Activated T-cell treated with anti-CD3 and anti-CD28 coated beads, Interleukin-2, amount 50 U/mL, for 48 hours (primary cell): Measurements from ENCODE around the gene DGAT2.
"Not testable (repeated sequence)": the region's sequence is repeated elsewhere in the genome, so short reads cannot be mapped to it uniquely, and the experiment has no call there.

Experiments
- DNase-seq, 2 experiments: peaks; one replicate each; pipeline ENCODE4 v3.0.0-alpha.2; 2020

Gene DGAT2

DNA sequence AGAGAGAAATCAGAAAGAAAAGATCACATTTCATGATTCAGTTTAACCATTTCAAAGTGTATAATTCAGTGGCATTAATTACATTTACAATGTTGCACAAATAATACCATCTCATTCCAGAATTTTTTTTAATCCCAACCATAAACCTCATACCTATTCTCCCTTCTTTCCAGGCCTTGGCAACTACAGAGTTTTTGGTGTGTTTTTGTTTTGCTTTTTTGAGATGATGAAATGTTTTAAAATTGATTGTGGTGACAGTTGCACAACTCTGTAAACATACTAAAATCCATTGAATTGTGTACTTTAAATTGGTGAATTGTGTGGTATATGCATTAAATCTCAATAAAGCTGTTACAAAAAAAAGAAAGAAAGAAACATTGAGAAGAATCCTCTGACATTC, 13.6 kb upstream of the DGAT2 start:
- DNase-seq: not testable (repeated sequence)

DNA sequence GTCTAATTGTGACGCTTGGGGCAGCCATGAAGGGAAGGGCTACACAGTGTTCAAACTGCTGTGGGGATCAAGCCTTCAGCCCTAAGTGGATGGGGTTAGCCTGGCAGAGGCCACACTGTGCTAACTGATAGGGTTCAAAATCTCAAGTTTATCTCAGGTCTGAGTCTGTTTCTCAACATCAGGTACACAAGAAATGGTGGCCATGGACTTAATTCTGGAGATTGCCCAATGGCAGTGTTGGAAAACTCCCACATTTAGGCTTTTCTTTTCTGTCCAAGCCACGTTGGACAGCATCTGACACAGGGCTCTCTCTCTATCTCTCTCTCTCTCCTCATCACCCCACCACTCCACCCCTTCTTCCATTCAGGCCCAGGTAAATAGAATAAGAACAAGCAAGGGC, 10.9 kb upstream of the DGAT2 start:
- no peak for DNase-seq

DNA sequence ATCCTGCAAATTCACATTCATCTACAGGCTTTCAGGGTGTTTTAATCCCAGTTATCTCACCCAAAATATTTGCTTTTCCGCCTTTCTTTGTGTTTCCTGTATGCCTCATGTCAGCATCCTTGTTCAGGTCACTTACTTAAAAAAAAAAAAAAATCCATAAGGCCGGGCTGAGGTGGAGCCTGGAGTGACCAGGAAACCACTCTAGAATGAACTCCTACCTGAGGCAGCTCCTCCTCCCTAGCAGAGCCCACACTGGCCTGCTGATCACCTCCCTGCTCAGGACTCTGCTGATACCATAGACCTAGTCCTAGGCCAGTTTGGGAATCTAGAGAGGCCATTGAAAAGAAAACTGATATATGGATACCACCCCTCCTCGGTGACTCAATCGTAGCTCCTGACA, 8.7 kb upstream of the DGAT2 start:
- DNase-seq: no peak

DNA sequence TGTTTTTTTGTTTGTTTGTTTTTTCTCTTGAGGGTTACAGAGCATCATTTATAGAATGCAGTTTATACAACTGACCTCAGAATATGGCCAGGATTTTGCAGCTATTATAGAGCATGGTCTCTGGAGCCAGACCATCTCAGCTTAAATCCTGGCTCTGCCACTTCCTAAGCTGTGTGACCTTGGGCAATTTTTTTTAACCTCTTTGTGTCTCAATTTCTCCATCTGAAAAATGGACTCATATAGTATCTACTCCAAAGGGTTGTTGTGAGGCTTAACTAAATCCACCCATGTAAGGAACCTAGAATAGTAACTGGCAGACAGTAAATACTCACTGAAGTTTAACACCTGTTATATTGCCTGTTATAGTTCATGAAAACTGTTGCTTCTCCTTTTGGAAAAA, 8.3 kb upstream of the DGAT2 start:
- no peak for DNase-seq

DNA sequence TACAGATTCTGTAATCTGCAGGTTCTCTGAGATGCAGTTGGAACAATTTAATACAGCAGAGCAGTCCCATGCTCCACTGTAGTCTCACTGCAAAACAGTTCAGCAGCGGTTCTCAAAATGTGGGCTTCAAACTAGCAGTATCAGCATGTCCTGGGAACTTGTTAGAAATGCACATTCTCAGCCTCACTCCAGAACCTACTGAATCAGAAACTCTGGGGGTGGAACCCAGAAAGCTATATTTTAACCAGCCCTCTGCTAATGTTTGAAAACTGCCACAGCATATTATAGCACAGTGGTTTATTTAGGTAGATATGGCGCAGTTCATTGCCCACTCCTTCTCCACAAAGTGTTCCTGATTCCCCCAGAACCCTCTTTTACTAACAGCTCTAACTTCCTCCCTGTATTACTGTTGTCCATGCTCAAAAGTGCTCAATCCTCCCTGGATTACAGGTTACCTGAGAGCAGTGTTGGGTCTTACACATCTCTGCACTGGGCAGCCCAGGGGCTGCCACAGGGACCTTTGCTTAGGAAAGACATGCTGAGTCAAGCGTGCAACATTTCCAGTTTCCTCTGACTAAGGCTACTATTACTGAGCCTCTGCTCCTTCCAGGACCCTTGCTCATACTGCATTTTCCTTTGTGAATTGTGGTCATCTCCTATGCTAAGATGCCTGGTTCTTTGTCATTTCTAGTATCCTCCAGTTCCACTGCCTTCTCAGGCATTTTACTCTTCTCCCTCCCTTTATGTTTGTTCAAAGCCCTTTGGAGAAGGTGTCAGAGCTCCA, 7.7 kb upstream of the DGAT2 start:
- DNase-seq: no peak

DNA sequence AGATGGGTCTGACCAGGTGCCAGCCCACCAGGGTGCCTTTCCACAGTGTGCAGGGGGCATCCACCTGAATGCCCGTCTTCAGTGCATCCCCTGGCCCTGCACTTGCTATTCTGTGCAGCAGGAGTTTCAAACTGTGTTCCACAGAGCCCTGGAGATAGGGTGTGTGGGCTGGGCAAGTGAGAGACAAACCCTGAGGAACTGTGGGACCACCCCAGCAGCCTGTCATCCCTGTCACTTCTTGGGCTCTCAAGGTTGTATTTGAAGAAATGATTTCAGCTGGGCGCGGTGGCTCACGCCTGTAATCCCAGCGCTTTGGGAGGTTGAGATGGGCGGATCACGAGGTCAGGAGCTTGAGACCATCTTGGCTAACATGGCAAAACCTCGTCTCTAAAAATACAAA, 6.4 kb upstream of the DGAT2 start:
- DNase-seq: no peak

DNA sequence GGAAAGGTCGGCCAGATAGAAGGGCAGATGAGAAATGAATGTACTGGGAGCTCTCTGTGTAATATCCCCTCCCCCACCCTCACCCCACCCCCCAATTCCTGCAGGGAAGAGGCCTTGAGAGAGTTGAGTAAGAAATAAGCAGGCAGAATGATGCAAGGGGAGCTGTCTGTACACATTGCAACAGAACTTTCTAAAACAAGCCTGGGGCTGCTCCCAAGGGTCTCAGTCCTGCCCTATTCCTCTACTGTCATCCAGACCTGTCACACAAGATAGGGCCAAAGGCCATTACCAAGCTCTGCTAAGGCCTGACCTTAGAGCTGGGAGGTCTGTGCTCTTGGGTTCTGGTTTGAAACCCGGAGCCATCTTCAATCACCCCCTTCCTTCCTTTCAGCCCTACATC, 5.7 kb upstream of the DGAT2 start:
- no peak for DNase-seq

DNA sequence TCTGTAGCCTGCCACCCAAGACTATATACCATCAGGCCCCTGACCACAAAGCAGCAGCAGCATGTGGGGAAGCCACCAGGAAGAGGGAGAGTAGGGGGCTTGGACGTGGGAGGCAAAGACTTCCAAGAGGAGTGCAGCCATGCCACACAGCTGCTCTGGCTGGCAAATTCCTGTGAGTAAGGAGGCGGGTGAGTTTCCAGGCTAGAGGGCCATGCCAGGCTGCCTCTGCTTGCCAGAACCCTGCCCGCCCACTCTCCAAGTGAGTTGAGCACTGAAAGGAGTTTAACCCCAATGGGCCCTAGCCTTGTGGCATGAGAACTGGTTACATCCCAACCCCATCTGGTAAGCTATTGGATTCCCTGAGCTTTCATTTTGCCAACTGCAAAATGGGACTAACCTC, 4.7 kb upstream of the DGAT2 start:
- no peak for DNase-seq

DNA sequence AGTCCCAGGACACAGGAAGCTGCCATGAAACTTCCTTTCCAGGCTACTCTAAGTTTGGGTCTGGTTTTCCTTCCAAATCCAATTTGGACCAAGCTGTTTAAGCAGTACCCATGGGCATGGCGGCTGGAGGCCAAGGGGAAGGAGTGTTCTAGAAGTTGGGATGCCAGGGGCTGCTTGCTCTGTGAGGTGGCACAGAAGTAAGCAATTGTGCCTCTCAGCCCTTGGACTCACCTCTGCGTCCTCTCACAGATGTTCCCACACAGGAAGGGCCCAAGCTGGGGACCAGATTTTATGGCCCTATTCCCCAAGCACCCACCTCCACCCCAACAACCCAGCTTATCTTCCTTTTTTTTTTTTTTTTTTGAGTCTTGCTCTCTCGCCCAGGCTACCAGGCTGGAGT, 3.5 kb upstream of the DGAT2 start:
- DNase-seq: no peak

DNA sequence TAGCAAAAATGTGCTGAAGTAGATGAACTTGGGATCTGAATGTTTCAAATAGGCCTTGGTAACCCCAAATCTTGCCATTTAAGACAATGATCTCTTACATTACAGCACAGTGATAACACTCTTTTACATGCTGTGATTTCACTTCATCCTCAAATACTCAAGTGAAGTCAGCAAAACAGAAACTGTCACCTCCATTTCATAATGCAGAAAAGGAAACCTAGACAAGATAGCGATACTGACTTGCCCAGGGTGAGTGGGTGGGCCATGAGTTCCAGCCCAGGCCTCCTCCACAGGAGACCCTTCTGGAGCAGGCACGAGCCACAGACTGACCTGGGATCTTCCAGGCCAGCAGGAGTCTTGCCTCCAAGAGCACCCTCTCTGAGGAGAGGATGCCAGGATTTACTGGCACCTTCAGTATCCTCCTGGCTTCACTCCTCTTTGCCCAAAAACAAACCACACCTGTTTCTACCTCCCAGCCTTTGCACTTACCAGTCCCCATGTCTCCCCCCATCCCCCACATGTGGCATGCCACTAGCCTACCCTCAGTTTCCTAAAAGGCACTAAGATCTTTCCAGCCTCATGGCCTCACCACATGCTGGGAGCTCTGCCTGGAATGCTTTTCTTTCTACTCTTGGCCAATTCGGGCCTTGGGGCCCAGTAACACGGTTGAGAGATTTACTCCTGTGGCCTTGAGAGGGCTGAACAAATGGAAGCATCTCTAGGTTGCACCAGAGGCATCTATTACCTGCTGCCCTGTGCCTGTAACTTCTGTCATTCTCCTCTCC, 1.9 kb upstream of the DGAT2 start:
- DNase-seq: no peak

DNA sequence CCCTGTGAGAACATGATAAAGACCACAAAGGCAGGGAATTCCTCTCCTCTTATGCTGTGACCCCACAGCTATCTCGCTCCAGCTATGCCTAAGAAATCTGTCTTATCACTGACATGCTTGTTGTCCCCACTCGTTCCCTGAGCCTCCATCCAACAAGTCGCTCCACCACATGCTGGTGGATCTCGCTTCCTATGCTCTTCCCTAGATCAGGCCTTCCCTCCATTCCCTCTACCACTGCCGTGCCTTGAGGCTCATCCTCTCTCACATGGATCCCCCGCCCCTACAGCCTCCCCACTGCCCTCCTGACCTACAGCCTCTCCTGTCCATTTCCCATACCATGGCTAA, 1.4 kb upstream of the DGAT2 start:
- no peak for DNase-seq

DNA sequence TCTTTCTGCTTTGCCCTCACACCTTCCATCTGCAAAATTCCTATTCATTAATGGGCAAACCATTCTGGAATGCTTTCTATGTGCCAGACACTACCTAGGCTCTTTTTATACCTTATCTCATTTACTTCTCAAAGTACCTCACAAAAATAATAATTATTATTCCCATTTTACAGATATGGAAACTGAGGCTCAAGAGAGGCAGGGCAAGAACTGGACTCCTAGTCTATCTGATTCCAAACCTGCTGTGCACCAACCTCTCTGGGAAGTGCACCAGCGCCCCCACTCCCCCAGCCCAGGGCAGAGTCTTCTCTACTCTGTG, 826 bp upstream of the DGAT2 start:
- DNase-seq: no peak

DNA sequence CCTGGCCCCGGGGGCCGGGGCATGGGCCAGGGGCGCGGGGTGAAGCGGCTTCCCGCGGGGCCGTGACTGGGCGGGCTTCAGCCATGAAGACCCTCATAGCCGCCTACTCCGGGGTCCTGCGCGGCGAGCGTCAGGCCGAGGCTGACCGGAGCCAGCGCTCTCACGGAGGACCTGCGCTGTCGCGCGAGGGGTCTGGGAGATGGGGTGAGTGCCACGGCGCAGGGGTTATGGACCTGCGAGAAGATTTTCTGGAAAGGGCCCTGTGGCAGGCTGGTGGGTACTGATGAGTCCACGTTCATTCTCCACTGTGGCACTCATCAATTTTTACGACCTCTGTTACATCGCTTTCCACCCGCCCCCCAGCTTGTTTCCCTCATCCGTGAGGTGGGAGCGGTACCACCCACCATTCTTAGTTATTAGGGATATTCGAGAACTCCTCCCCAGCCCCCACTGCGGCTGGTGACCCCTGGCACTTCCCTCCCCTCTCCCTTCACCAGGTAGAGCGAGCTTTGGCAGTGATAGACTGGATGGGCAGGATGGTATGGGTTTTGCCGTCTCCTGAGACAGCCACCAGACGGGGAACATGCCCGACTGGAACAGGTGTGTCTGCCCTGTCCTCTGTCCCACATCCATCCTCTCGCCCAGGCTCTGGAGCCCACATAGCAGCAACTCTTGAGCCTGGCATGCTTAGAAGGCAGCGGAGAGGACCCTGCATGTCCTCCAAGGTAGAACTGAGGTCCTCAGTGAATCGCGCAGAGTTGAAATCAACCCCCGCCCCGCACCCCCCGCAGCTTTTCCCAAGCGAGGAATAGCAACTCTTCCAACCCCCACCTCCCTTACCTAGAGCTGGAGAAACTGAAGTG, 562 bp downstream of the DGAT2 start:
- peak in 1 of 2 experiments; percentile 26 for DNase-seq

DNA sequence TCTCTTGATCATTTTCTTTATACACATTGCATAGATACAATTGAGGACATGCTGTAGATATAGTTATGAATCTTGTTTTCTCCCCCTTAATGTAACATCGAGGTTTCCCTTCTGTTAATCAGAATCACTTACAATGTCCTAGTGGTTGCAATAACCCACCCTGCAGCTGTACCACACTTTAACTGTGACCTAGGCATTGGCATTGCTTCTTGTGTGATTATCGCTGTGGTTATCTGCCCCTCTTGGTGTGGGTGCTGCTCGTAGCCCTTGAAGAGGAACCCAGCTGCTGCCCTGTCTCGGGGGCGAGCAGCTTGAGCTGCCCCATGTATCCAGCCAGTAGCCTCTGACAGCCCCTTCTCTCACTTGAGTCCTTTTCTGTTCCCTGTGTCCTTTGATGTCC, 1.5 kb downstream of the DGAT2 start:
- no peak for DNase-seq

DNA sequence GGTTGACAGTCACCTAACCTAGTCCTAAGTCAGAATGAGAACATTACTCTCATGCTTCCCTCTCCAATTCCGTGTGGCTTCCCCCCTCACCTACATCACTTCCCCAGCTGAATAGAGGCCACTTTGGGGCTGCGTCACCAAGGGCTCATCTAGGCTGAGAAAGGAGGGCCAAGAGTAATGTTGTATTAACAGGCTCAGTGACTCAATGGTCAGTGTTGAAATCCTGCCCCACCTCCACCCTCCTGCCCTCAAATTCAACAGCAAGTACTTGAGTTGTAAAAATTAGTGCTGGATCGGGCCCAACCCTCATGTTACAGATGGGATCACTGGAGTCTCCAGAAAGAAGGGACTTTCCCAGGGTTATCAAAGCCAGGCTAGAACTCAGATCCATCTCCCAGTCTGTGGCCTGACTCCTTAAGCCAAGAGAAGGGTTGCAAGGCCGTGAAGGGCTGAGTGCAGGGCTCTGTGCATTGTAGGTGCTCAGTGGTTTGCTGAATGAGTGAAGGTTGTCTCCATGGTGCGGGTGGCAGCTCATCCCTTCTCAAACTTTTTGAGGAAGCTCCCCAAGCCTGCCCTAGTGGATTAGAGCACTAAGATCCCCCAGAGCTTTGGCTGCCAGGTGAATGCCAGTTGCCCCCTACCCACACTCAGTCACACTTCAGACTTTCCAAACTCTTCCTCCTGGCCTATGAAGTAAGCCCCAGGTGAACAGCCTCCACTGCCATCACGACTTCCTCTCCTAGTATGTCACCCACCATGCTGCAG, 3.2 kb downstream of the DGAT2 start:
- DNase-seq: no peak

DNA sequence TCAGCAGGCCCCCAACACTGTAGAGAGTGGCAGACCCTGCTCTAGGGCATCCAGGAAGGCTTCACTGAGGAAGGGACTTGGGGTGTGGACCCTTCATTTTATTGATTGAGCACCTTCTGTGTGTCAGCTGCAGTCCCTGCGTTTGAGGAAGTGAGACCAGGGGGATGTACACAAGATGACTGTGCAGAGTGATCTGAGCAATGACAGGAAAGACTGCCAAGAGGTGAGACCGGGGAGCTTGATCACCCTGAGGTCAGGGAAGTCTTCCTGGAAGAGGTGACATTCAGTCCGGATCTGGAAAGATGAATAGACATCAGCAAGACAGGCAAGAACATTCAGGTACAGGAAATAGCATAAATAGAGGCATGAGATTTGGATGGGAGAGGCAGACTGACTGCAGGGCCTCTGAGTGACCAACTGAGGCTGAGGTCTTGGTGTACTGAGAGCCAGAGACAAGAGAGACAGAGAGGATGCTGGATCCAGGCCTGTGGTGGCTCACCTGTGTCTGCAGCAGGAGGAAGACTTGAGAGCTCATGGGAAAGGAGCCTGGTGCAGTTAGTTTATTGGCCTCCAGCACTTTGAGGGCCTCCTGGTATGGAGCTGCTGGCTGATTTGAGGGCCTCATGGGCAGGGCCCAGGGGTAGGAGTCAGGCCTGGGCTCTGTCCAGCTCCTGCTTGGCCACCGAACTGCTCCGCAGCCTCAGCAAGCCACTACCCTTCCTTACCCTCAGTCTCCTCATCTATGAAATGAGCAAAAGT, 5.2 kb downstream of the DGAT2 start:
- peak in 1 of 2 experiments; percentile 36 for DNase-seq

DNA sequence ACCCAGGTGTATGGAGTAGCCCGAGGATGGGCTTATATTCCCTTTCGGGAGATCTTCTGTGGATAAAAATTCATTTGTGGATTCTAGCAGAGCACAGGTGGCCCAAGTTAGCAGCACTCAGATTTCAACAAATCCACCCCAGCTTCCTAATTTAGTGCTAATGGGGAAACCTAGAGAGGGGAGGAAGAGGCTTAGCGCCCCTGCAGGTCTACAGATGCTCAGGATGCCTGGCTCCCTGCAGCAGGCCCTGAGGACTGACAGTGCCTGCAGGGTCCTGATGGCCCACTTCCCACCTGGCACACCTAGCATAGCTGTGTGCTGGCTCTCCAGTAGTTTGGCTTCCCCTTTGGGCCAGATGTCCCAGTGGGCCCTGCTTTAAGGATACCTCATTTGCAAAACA, 6.5 kb downstream of the DGAT2 start:
- no peak for DNase-seq

DNA sequence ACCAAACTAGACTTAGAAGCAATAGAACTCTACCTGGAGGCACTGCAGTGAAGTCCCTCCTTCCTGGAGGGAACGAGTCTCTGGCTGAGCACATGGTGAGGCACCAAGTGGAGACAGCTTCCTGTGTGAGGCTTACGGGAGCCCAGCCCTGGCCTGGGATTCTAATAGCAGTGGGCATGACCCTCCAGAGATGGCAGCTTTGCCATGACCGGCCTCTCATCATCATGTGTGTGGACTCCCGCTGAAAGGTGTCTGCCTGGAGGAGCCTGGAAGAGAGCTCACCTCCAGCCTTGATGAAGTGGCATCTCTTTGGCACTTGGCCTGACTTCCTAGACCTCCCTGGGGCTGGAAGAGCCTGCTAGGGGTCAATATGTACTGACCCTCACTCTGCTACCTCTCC, 8.0 kb downstream of the DGAT2 start:
- DNase-seq: no peak

DNA sequence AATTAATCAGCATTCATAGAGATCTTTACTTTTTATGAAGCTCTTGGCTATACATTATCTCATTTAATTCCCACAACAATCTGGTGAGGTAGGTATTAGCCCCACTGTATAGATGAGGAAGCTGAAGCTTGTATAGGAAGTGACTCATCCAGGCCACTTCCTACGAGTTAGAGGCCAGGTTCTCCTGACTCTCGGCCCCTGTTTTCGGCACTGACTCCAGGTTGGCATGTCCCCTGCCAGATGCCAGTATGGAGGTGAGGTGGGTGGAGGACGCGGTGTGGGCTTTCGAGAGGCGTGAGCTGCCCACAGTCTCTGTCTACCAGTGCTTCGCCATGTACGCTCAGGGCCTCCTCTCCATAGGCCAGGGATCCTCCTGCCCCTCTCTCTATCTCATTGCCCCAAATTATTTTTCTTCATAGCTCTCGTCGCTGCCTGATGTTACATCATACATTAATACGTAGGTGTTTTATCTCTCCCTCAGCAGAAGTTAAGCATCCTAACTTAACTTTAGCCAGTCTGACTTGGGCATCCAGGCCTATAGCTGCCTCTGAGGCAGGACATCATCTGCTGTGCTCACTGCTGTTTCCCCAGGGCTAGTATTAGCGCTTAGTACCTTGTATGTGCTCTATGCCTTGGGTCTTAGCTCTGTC, 9.0 kb downstream of the DGAT2 start:
- no peak for DNase-seq

DNA sequence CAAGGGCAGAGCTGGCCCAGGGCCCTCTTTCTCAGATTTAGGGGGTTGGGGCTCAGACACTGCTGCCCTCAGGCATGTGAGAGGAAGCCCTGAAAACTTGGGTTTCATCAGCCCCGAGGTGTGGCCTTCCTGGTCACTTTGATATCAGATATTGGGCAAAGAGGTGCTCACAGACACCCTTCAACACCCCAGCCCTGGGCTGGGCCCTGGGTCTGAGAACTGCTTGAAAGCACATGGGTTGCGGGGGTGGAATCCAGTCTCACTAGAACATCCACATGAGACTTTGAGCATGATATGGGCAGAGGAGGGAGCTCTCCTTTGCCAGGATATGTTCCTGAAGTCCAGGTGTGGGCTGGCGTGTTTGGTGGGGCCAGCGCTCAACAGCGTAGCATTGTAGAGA, 10.4 kb downstream of the DGAT2 start:
- DNase-seq: no peak

DNA sequence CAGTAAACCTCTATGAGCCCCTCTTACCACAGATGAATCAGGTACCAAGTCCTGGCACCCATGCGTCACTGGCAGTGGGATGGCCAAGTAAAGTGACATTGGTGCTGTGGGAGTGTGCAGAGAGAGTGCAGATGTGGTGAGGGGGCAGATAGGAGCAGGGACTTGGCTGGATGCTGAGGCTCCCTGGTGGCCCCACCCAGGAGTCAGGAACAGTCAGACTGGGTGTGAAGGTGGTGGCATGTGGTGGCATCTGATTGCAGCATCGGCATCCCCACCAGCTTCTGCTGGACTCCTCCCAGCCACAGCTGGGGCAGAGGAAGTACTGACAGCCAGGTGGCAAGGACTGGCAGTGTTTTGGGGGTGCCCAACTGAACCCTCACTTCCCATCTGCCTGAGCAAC, 11.4 kb downstream of the DGAT2 start:
- DNase-seq: no peak

DNA sequence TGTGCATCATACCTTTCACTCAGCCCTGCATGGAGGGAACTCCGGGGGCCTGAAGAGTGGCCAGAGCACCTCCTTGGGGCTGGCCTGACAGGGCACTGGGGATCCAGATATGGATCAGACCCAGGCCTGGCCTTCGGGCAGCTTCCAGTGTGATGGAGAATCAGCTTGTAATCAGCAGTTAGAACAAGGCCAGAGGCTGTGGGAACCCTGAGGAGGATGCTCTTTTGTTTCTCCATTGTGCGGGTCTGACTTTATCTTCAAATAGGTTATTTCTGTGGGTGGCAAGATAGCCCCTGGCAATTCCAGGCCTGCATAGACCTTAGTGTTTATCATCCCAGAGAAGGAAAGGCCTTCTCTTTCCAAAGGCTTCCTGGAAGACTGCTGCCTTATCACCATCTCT, 12.3 kb downstream of the DGAT2 start:
- DNase-seq: no peak
